ENCODE measurements around the gene PRKAG2. TPM values are rescaled to one million over a fixed set of nuclear protein-coding genes. Genes with fewer than 3 reads are reported as not detected.

Gene PRKAG2
- total RNA-seq, 1 donor from 2014 or later: 13.5 TPM

GRCh38 chr7:151864561-151864960 lies 12.4 kb downstream of the PRKAG2 start:
- TF ChIP-seq CTCF (IDR thresholded peaks at IDR 0.05): no peak
- Mint-ChIP-seq H3K36me3 (ENCODE audit: unreplicated experiment) (no peaks in the 10 kb centered on the region), H3K27ac (ENCODE audit: unreplicated experiment) (no peak overlapping the region), H3K9me3 (ENCODE audit: unreplicated experiment) (no peaks in the 10 kb centered on the region), H3K4me3 (ENCODE audit: unreplicated experiment) (no peak overlapping the region), H3K4me1 (ENCODE audit: unreplicated experiment) (peaks cover 2% of the 10 kb centered on the region), H3K27me3 (ENCODE audit: unreplicated experiment) (peaks cover 15% of the 10 kb centered on the region)
- DNase-seq (ENCODE audit: extremely low spot score, unreplicated experiment): no peak

GRCh38 chr7:151864081-151864480 lies 12.8 kb downstream of the PRKAG2 start:
- DNase-seq (ENCODE audit: extremely low spot score, unreplicated experiment): no peak
- TF ChIP-seq CTCF (IDR thresholded peaks at IDR 0.05): no peak
- Mint-ChIP-seq H3K27ac (ENCODE audit: unreplicated experiment) (no peak overlapping the region), H3K4me3 (ENCODE audit: unreplicated experiment) (no peak overlapping the region), H3K9me3 (ENCODE audit: unreplicated experiment) (no peaks in the 10 kb centered on the region), H3K27me3 (ENCODE audit: unreplicated experiment) (peaks cover 15% of the 10 kb centered on the region), H3K4me1 (ENCODE audit: unreplicated experiment) (peaks cover 2% of the 10 kb centered on the region), H3K36me3 (ENCODE audit: unreplicated experiment) (no peaks in the 10 kb centered on the region)

GRCh38 chr7:151863386-151864079 lies 13.4 kb downstream of the PRKAG2 start:
- no peak overlapping the region for H3K27ac Mint-ChIP-seq (ENCODE audit: unreplicated experiment)
- DNase-seq (ENCODE audit: extremely low spot score, unreplicated experiment): no peak
- H3K4me3 Mint-ChIP-seq (ENCODE audit: unreplicated experiment): no peak overlapping the region
- peaks cover 2% of the 10 kb centered on the region for H3K4me1 Mint-ChIP-seq (ENCODE audit: unreplicated experiment)
- H3K9me3 Mint-ChIP-seq (ENCODE audit: unreplicated experiment): no peaks in the 10 kb centered on the region
- no peaks in the 10 kb centered on the region for H3K36me3 Mint-ChIP-seq (ENCODE audit: unreplicated experiment)
- no peak for TF ChIP-seq CTCF (IDR thresholded peaks at IDR 0.05)
- H3K27me3 Mint-ChIP-seq (ENCODE audit: unreplicated experiment): peaks cover 11% of the 10 kb centered on the region

GRCh38 chr7:151862606-151863381 lies 14.1 kb downstream of the PRKAG2 start:
- no peak for TF ChIP-seq CTCF (IDR thresholded peaks at IDR 0.05)
- no peak for DNase-seq (ENCODE audit: extremely low spot score, unreplicated experiment)
- Mint-ChIP-seq H3K27me3 (ENCODE audit: unreplicated experiment) (peaks cover 7% of the 10 kb centered on the region), H3K4me3 (ENCODE audit: unreplicated experiment) (no peak overlapping the region), H3K4me1 (ENCODE audit: unreplicated experiment) (no peaks in the 10 kb centered on the region), H3K36me3 (ENCODE audit: unreplicated experiment) (no peaks in the 10 kb centered on the region), H3K9me3 (ENCODE audit: unreplicated experiment) (no peaks in the 10 kb centered on the region), H3K27ac (ENCODE audit: unreplicated experiment) (no peak overlapping the region)

GRCh38 chr7:151861881-151862280 lies 15.0 kb downstream of the PRKAG2 start:
- Mint-ChIP-seq H3K36me3 (ENCODE audit: unreplicated experiment) (no peaks in the 10 kb centered on the region), H3K4me3 (ENCODE audit: unreplicated experiment) (no peak overlapping the region), H3K27ac (ENCODE audit: unreplicated experiment) (no peak overlapping the region), H3K4me1 (ENCODE audit: unreplicated experiment) (no peaks in the 10 kb centered on the region), H3K27me3 (ENCODE audit: unreplicated experiment) (peaks cover 7% of the 10 kb centered on the region), H3K9me3 (ENCODE audit: unreplicated experiment) (no peaks in the 10 kb centered on the region)
- DNase-seq (ENCODE audit: extremely low spot score, unreplicated experiment): no peak
- TF ChIP-seq CTCF (IDR thresholded peaks at IDR 0.05): no peak
